Upper lobe of left lung (tissue), 6 donors: ENCODE results near the gene SHISA5. TPM values are rescaled to one million over a fixed set of nuclear protein-coding genes. Genes with fewer than 3 reads are reported as not detected.
"Not testable (repeated sequence)": the region's sequence is repeated elsewhere in the genome, so short reads cannot be mapped to it uniquely, and the experiment has no call there.

Experiments
- ATAC-seq, 2 donors: fragments of 200-7000 bp; cut with Tn5 transposase; one replicate each; pipeline ENCODE4 v1.9.1; 2022; ENCODE audit warnings: mild to moderate bottlenecking in 2 of 2, moderate library complexity in 2 of 2; ENCODE audit not compliant: low FRiP score in 2 of 2
- DNase-seq, 2 donors: peaks; one replicate each; pipeline ENCODE4 v3.0.0-alpha.2; 2019 to 2020
- H3K27ac ChIP-seq, 4 donors: fragments of 200-600 bp; sonication (generic); one replicate each; pipeline ENCODE4 v1.5.1; 2016 to 2019
- H3K27me3 ChIP-seq, 4 donors: fragments of 200-600 bp; sonication (generic); one replicate each; pipeline ENCODE4 v1.5.1; 2017 to 2019
- H3K36me3 ChIP-seq, 4 donors: fragments of 200-600 bp; sonication (generic); one replicate each; pipeline ENCODE4 v1.5.1; 2016 to 2019
- H3K4me1 ChIP-seq, 4 donors: fragments of 200-600 bp; sonication (generic); one replicate each; pipeline ENCODE4 v1.5.1; 2018 to 2019
- H3K4me3 ChIP-seq, 4 donors: fragments of 200-600 bp; sonication (generic); one replicate each; pipeline ENCODE4 v1.5.1; 2017 to 2019; ENCODE audit warnings: mild to moderate bottlenecking in 2 of 4, moderate library complexity in 1 of 4
- H3K9me3 ChIP-seq, 4 donors: fragments of 200-600 bp; sonication (generic); one replicate each; pipeline ENCODE4 v1.5.1; 2018 to 2019
- CTCF ChIP-seq, 6 experiments: fragments of 450-650 bp in 4 of 6; fragments of 200-600 bp in 2 of 6; sonication (generic) in 2 of 6; IDR thresholded peaks; one replicate each; pipeline ENCODE4 v1.5.1; 2016 to 2019; ENCODE audit warnings: antibody characterized with exemption in 6 of 6
- EP300 ChIP-seq, 4 donors: sonication (generic); formaldehyde crosslinking; IDR thresholded peaks; one replicate each; pipeline ENCODE4 v1.5.1; 2017; ENCODE audit warnings: antibody characterized with exemption in 4 of 4, control low read depth in 2 of 4
- POLR2A ChIP-seq, 4 donors: fragments of 450-650 bp; IDR thresholded peaks; one replicate each; pipeline ENCODE4 v1.5.1; 2016 to 2017; ENCODE audit warnings: antibody characterized with exemption in 4 of 4, mild to moderate bottlenecking in 2 of 4
- POLR2AphosphoS5 ChIP-seq, 2 donors: sonication (generic); formaldehyde crosslinking; IDR thresholded peaks; one replicate each; pipeline ENCODE4 v1.5.1; 2017; ENCODE audit warnings: antibody characterized with exemption in 2 of 2
- WGBS, 2 donors: methylation state at CpG; one replicate each; pipeline ENCODE4 v1.1.5; 2017 to 2018; 5-methylcytosine and 5-hydroxymethylcytosine counted together
- total RNA-seq, 6 donors: library from RNA; depleted of rRNA in 4 of 6; stranded (reverse); fragments of >200 nt in 4 of 6; gene quantifications; one replicate each; pipeline versions ENCODE4 v1.1.0 to v1.2.1, GENCODE V29; 2016 to 2021
- donor health status: DM: no; HTN: no; CAD: no; lungs with moderate emphysema.
- donor health status: DM: no; HTN: yes; CAD: no; lungs with severe emphysema.

Gene SHISA5
- 100 to 1,000 TPM in 4 of 6 donors, 10 to 100 TPM in 2; 67.1 to 228 (median 148) TPM for total RNA-seq

DNA sequence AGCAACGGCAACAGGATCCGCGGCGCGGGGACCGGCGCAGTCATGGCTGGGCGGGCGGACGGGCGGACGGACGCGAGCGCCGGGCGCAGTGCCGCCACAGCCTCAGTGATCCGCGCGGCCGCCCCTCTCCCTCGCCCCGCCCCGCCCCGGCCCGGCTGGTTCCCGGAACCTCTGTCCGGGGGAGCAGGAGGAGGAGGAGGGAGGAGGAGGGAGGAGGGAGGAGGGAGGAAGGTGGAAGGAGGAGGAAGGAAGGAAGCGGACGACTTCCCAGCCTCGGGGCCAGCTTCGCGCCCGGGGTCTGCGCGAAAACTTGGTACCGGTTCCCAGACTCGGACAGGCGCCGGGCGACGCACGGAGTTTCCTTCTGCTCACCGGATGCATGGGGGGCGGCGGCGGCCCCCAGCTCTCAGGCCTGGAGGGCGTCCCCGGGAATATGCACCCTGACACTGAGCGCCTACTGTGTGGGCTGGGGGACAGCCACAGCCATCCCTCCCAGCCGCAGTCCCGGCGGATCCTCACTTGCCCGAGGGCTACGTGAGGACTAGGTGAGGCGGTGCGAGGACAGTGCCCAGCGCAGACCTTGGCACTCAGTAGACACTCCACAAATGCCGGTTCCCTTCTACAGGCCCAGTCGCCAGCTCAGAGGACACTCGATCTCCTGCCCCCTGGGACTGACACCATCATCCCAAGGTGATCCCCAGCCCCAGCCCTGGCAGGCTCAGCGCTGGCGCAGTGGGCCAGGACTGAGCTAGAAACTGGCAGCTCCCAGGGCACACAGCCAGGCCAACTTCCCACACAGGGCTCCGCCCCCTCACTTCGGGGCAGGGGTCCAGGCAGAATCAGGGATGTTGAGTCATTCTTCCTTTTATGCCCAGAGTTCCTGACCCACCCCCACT lies at the start of gene SHISA5:
Gene SHISA5 (minus strand): TSS at position 124 of the 896 bp plus-strand sequence. CDS start 80 bp downstream, at position 44.
- Histone ChIP-seq H3K4me3 (peak within 1 kb of the TSS; percentile 31 to 94 (median 74)), H3K36me3 (peaks cover 0 to 13% (median 5%) of the 10 kb centered on the region in 4 donors), H3K27me3 (no peaks in the 10 kb centered on the region), H3K9me3 (no peaks in the 10 kb centered on the region), H3K27ac (peak within 1 kb of the TSS; percentile 91 to 96 (median 94)), H3K4me1 (peaks cover 18 to 49% (median 28%) of the 10 kb centered on the region in 4 donors)
- TF ChIP-seq EP300 (IDR thresholded peaks at IDR 0.05): peak in 1 of 4 donors; percentile 13
- no peak for TF ChIP-seq CTCF (IDR thresholded peaks at IDR 0.05)
- peak; percentile 66 to 70 for TF ChIP-seq POLR2AphosphoS5 (IDR thresholded peaks at IDR 0.05)
- TF ChIP-seq POLR2A (IDR thresholded peaks at IDR 0.05): peak in 3 of 4 donors; percentile 1 to 63 (median 44)
- ATAC-seq (peak; percentile 78 to 95), DNase-seq (peak; percentile 76 to 96)
- 1 to 4% methylated on average over 37 to 51 of the region's 66 CpGs for WGBS, 2 donors

GRCh38 chr3:48553361-48553760 lies 49.4 kb upstream of the SHISA5 start:
- ATAC-seq (no peak), DNase-seq (no peak)
- WGBS, 2 donors: 70 to 84% methylated on average over 5 of the region's 5 CpGs
- TF ChIP-seq POLR2AphosphoS5 (IDR thresholded peaks at IDR 0.05) (no peak), EP300 (IDR thresholded peaks at IDR 0.05) (no peak), POLR2A (IDR thresholded peaks at IDR 0.05) (no peak), CTCF (IDR thresholded peaks at IDR 0.05) (no peak)
- Histone ChIP-seq H3K27me3 (no peaks in the 10 kb centered on the region), H3K4me3 (no peak overlapping the region), H3K9me3 (no peaks in the 10 kb centered on the region), H3K36me3 (no peaks in the 10 kb centered on the region), H3K27ac (peak overlapping the region; percentile 21 to 58 (median 25)), H3K4me1 (peaks cover 21 to 46% (median 26%) of the 10 kb centered on the region in 4 donors)

DNA sequence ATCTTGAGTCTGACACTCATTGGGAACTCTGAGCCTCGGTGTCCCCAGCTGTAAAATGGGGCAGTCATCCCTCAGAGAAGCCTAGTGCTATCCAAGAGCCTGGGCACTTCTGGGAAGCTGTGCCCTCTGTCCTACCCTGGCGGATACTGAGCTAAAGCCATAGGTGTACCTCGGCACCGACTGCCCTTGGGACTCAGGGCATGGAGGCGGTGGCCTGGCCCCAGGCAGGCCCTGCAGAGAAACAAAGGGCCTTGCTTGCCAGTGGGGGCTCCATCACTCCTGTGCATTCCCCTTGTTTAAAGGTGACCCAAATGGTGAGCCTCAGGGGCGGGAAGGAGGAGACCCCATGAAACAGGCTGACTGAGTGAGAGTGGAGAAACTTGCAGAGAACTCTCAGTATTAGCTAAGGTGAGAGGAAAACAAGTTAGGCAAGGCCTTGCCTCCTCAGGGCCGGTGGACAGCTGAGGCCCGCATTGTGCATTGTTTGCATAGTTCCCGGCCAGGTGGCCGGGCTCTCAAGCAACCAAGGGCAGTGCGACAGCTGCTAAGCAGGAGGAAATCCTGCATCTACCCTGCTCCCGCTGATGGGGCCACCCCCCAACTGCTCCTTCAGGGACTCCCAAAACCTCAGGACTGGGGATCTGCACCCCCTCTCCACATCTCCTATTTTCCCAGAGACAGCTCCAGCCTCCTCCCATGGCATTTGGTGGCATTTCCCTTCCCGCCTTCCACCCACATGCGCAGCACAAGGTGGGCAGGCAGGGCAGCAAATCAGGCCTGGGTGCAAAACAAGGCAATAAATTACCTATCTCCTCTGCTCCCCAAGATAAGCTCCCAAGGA lies 48.4 kb upstream of the SHISA5 start:
- Histone ChIP-seq H3K36me3 (peaks cover 0 to 7% (median 0%) of the 10 kb centered on the region in 4 donors), H3K27ac (peak overlapping the region in 2 of 4 donors; percentile 26 to 34), H3K4me3 (no peak overlapping the region), H3K9me3 (no peaks in the 10 kb centered on the region), H3K27me3 (no peaks in the 10 kb centered on the region), H3K4me1 (peaks cover 15 to 37% (median 17%) of the 10 kb centered on the region in 4 donors)
- no peak for TF ChIP-seq POLR2A (IDR thresholded peaks at IDR 0.05)
- no peak for TF ChIP-seq EP300 (IDR thresholded peaks at IDR 0.05)
- TF ChIP-seq POLR2AphosphoS5 (IDR thresholded peaks at IDR 0.05): no peak
- TF ChIP-seq CTCF (IDR thresholded peaks at IDR 0.05): no peak
- DNase-seq (no peak), ATAC-seq (no peak)
- WGBS, 2 donors: 76 to 77% methylated on average over 5 to 14 of the region's 14 CpGs

DNA sequence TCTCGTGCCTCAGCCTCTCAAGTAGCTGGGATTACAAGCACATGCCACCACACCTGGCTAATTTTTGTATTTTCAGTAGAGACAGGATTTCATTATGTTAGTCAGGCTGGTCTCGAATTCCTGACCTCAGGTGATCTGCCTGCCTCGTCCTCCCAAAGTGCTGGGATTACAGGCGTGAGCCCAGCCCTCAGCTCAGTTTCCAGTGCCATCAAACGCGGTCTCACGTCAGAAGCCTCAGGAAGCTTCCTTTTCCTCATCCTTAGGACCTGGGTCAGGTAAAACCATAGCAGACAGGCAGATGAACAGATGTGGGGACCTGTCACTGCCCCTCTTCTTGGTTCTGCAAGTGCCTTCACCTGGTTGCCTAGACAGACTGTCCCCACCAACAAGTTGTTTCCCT lies 47.7 kb upstream of the SHISA5 start:
- 88 to 93% methylated on average over 7 of the region's 7 CpGs for WGBS, 2 donors
- H3K4me3 ChIP-seq, H3K9me3 ChIP-seq, ATAC-seq, H3K27me3 ChIP-seq, H3K27ac ChIP-seq, DNase-seq: not testable (repeated sequence)
- Histone ChIP-seq H3K4me1 (peaks cover 12 to 33% (median 15%) of the 10 kb centered on the region in 4 donors), H3K36me3 (peaks cover 0 to 11% (median under 1%) of the 10 kb centered on the region in 4 donors)
